Measurements from ENCODE around the gene PDE8B.
A peak's percentile ranks its signal among the peaks of the same experiment; 100 is the strongest.

Gene PDE8B

GRCh38 chr5:77409870-77410621, 199.6 kb downstream of the PDE8B start:
- no peak for DNase-seq (ENCODE audit: low spot score)

- no peak for DNase-seq (ENCODE audit: low spot score)
These were observed 202.6 kb downstream of the PDE8B start for GRCh38 chr5:77413049-77413448.

GRCh38 chr5:77418162-77418561, 207.7 kb downstream of the PDE8B start:
- DNase-seq (ENCODE audit: low spot score): no peak

GRCh38 chr5:77418601-77419581, 208.4 kb downstream of the PDE8B start:
- DNase-seq (ENCODE audit: low spot score): no peak

GRCh38 chr5:77419644-77420582, 209.4 kb downstream of the PDE8B start:
- DNase-seq (ENCODE audit: low spot score): no peak

GRCh38 chr5:77420940-77421339, 210.5 kb downstream of the PDE8B start:
- no peak for DNase-seq (ENCODE audit: low spot score)

GRCh38 chr5:77423022-77423750, 212.7 kb downstream of the PDE8B start:
- no peak for DNase-seq (ENCODE audit: low spot score)

GRCh38 chr5:77424921-77425320, 214.4 kb downstream of the PDE8B start:
- DNase-seq (ENCODE audit: low spot score): no peak

- no peak for DNase-seq (ENCODE audit: low spot score)
These were observed 214.9 kb downstream of the PDE8B start for GRCh38 chr5:77425420-77425819.

GRCh38 chr5:77425998-77426659, 215.6 kb downstream of the PDE8B start:
- DNase-seq (ENCODE audit: low spot score): no peak

- DNase-seq (ENCODE audit: low spot score): no peak
These were observed 216.2 kb downstream of the PDE8B start for GRCh38 chr5:77426670-77427069.

- DNase-seq (ENCODE audit: low spot score): no peak
These were observed 217.5 kb downstream of the PDE8B start for GRCh38 chr5:77427998-77428397.

GRCh38 chr5:77428526-77428925, 218.0 kb downstream of the PDE8B start:
- DNase-seq (ENCODE audit: low spot score): no peak

- DNase-seq (ENCODE audit: low spot score): no peak
These were observed 220.2 kb downstream of the PDE8B start for GRCh38 chr5:77430726-77431125.

GRCh38 chr5:77431286-77431685, 220.8 kb downstream of the PDE8B start:
- DNase-seq (ENCODE audit: low spot score): no peak

- no peak for DNase-seq (ENCODE audit: low spot score)
These were observed 221.2 kb downstream of the PDE8B start for GRCh38 chr5:77431719-77432118.

- DNase-seq (ENCODE audit: low spot score): peak; percentile 43
These were observed 226.7 kb downstream of the PDE8B start for GRCh38 chr5:77437194-77437593.

- no peak for DNase-seq (ENCODE audit: low spot score)
These were observed 227.6 kb downstream of the PDE8B start for GRCh38 chr5:77438071-77438470.

GRCh38 chr5:77443670-77444069, 233.2 kb downstream of the PDE8B start:
- no peak for DNase-seq (ENCODE audit: low spot score)

GRCh38 chr5:77444356-77444755, 233.9 kb downstream of the PDE8B start:
- DNase-seq (ENCODE audit: low spot score): no peak

GRCh38 chr5:77448831-77449230, 238.4 kb downstream of the PDE8B start:
- DNase-seq (ENCODE audit: low spot score): no peak

Measured in D341Med (cell line).